Dermis lymphatic vessel endothelial cell (primary cell): Measurements from ENCODE around the gene TBC1D3K. TPM values are rescaled to one million over a fixed set of nuclear protein-coding genes. Genes with fewer than 3 reads are reported as not detected.

ENCODE experiments used
- total RNA-seq: library from RNA; depleted of rRNA; stranded (reverse); fragments of >200 nt; gene quantifications from 2 replicates; pipeline ENCODE4 v1.2.1, GENCODE V29; 2014

TBC1D3K gene
- not detected in 2 replicates for total RNA-seq

DNA sequence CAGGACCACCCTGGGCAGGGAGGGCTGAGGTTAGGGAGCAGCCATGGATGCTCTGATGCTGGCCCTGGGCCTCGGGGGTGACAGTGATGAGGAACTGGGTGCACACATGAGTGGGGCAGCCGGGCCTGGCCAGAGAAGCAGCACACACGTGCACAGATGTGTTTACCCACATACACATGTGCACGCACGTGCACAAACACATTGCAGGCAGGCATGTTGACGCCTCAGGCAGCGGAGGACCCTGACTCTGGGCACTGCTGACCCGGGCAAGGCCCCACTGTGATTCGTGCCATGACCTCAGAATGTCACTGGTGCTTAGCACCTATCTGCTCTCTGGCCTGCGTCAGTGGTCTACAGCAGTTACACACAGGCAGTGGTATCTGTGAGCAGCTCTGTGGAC is at the start of gene TBC1D3K:
Gene TBC1D3K, plus strand, starts transcription at position 301 of the 400 bp plus-strand sequence. CDS start 1,585 bp downstream, outside the sequence.

Other genes starting within 250 kb of the TBC1D3K start
- gene HNF1B, start 179.4 kb upstream of the TBC1D3K start, total RNA-seq, result not detected in 2 replicates
- 2.4 TPM in 1 of 2 replicates, not detected in the other for gene TBC1D3L, start 64.6 kb downstream of the TBC1D3K start, total RNA-seq
- 0.09 and 0.11 TPM in 2 replicates for gene TBC1D3D, start 79.6 kb downstream of the TBC1D3K start, total RNA-seq
- gene TBC1D3C, start 144.2 kb downstream of the TBC1D3K start, total RNA-seq, result 0.87 TPM in 1 of 2 replicates, not detected in the other
- 1.4 TPM in 1 of 2 replicates, not detected in the other for gene TBC1D3E, start 203.5 kb downstream of the TBC1D3K start, total RNA-seq